Suppressor macrophage (primary cell): ENCODE results near the gene CLDN18.

Source experiments
- DNase-seq, 4 experiments: peaks; one replicate each; pipeline ENCODE4 v3.0.0-alpha.2; 2020 to 2022
- total RNA-seq, 17 experiments: gene quantifications; one replicate each; lab custom pipeline; 2026; ENCODE audit warnings: mixed read lengths in 6 of 17, inconsistent platforms in 3 of 17; lab: John Stamatoyannopoulos, UW

CLDN18 gene
- total RNA-seq, result 0 to 2.0 (median 0) reads per million in 17 experiments

DNA sequence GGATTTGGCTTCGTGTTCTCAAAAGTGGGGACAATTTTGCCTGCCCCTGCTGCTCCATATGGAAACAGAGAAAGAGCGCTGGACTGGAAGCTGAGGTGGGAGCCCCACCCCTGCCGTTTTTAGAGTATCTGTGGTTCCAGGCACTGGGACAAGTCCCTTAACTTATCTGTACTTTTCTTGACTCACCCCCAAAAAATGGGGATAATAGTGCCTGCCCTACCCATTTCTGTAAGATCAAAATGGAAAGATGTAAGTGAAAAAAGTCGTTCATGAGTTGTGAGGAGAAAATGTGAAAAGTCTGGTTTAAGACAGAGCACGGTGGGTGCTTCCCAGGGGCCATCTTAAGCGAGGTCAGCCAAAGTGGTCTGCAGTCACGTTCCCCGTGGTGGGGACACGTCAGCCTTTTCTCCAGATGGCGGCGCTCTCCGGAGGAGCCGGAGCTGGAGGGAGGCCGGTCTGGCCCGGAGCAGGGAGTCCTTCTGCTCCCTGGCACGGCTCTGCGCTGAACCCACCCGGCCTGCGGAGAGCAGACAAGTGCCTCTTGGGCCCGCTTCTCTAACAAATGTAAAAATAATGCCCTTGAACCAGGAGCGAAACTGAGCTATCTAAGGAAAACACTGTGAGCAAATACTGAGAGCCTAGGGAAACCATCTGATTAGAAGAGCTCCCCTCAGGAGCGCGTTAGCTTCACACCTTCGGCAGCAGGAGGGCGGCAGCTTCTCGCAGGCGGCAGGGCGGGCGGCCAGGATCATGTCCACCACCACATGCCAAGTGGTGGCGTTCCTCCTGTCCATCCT, at the start of gene CLDN18:
CLDN18 (plus strand) TSS at position 690 of the 797 bp plus-strand sequence; CDS start at position 751, 61 bp downstream.
- no peak for DNase-seq

DNA sequence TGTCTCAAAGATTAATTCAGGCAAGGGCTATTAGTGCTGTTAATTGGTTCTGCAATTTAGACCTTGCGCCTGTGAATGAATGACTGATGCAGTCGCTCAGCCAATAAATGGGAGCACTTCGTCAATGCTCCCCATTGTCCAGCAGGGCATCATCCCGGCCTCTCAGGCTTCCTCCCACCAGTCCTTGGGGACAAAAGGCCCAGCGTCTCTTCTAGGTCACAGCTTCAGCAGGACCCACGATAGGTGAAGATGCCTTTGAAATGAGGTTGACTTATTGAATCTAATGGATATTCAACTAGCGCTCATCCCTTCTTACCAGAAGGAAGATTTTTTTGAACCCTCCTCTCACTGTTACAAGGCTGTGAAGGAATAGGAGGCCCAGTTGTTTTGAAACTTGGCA, 47.7 kb upstream of the CLDN18 start:
- DNase-seq, result no peak

DNA sequence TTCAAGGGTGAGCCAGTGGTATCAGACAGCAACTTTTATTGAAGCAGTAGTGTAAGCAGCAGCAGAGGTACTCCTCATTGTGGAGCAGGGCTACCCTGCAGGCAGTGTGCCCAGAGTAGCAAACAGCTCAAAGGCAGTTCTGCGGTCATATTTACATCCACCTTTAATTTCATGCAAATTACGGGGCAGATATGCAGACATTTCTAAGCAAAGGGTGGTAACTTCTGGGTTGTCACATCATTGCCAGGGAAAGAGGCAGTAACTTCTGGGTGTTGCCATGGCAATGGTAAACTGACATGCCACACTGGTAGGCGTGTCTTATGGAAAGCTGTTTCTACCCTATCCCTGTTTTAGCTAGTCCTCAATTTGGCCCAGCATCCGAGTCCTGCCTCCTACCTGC, 46.5 kb upstream of the CLDN18 start:
- DNase-seq, result no peak

DNA sequence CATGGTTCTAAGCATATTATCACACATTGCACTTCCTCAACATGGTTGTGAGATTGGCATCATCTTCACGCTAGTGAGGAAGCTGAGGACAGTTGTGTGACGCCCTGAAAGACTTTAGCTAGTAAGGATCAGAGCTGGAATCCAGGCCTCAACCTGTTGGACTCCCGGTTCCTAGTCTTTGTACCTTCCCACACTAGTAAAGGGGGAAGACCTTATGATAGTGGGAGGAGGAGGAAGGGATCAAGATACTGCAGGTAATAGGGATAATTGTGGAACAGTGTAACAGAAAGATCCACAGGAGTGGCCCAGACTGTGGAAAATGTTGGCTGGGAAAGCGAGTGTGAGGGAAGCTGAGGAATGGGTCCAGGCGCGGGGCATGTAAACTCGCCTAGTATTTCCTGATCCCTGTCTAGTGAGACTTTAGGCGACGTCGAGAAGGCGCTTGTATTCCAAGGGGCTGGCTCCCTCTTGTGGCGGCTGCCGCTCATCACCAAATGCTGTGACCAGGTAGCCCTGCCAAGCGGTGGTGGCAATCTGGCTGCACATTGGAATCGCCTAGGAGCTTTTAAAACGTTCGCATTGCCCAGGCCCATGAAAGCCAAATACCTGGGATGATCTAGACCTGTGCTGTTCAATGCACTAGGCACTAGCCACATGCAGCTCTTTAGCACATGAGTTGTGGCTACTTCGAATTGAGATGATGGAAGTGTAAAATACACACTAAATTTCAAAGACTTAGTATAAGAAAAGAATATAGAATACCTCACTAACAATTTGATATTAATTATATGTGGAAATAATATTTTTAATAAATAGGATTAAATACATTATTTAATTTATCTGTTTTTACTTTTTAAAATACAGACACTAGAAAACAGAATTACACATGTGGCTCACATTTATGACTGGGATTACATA, 38.8 kb upstream of the CLDN18 start:
- peak; percentile 62 to 82 (median 74) for DNase-seq

DNA sequence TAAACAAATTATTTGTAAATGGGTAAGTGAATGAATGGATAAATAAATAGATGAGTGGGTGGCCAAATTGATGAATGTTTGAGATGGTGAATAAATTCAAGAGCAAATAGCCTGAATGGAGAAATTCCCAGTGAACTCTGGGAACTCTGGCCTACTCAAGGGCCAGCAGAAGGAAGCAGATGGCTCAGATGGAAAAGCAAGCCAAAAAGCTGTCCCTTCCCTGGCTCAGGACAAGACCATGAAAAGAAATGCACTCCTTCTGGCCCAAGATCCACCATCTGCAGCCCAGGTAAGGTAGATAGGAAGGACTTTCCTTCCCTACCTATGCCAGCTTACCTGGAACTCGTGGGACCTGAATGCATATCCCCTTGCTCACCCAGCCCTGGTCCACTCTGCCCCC, 37.6 kb upstream of the CLDN18 start:
- DNase-seq, result no peak

DNA sequence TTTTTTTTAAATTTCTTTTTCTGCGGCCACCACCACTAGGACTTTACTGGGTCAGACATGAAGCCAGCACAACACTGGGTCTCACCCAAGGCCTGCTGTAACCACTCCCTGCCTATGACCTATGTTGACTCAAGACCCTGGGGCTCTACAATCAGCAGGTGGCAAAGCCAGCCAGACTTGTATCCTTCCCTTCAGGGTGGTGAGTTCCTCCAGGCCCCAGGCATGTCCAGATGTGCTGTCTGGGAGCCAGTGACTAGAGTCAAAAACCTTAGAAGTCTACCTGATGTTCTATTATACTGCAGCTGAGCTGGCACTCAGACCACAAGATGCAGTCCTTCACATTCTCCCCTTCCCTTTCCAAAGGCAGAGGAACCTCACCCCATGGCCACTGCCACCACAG, 31.6 kb upstream of the CLDN18 start:
- DNase-seq, result no peak

DNA sequence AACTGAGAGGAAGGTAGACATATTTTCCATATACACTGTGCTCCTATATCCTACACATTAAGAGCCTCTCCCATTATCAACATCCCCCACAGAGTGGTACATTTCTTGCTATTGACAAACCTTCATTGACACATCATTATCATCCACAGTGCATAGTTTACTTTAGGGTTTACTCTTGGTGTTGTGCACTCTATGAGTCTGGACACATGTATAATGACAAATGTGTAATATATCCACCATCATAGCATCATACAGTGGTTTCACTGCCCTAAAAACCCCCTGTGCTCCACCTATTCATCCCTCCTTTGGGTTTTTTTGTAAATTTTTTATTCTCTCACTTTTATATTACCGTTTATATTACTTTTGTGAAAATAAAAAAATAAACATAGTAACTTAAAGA, 22.2 kb upstream of the CLDN18 start:
- no peak for DNase-seq

DNA sequence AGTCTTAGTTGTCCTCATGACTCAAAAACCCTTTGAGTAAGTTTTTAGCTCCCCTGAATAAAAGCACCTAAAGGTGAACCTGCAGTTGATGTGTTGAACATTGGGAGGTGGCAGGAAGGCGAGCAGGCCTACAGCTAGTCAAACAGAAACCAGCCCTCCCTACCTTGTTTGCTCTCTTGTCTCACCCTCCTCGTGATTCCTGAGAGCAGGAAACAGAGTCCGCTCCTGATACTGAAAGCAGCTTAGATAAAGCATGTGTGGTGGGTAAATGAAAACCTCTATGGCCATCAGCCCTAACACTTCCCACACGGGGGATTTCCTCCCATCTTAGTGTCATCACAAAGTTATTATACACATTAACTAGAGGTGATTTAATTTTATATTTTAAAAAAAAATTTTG, 21.8 kb upstream of the CLDN18 start:
- no peak for DNase-seq

DNA sequence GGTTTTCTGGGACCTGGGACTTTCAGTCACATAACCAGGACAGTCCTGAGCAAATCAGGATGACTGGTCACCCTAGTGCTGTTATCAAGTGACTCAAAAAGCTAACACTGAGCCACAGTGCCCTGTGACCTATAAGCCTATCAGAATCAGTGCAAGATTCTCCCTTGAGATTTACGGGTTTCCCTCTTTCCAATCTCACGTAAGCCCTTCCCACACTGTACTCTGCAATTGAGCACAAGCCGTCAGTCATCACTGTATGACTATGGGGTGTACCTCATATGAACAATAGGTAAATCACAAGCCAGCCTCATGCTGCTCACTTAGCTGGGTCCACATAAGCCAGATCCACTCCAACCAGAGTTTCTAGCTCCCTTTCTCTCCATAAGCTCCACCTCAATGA, 21.0 kb upstream of the CLDN18 start:
- no peak for DNase-seq

DNA sequence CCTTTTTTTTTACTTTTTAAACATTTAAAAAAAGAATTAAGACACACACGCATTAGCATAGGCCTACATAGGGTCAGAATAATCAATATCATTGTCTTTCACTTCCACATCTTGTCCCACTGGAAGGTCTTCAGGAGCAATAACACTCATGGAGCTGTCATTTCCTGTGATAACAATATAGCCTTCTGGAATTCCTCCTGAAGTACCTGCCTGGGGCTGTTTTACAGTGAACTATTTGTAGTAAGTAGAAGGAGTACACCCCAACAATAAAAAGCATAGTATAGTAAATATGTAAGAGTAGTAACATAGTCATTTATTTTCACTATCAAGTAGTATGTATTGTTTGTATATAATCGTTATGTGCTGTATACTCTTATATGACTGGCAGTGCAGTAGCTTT, 19.5 kb upstream of the CLDN18 start:
- no peak for DNase-seq

DNA sequence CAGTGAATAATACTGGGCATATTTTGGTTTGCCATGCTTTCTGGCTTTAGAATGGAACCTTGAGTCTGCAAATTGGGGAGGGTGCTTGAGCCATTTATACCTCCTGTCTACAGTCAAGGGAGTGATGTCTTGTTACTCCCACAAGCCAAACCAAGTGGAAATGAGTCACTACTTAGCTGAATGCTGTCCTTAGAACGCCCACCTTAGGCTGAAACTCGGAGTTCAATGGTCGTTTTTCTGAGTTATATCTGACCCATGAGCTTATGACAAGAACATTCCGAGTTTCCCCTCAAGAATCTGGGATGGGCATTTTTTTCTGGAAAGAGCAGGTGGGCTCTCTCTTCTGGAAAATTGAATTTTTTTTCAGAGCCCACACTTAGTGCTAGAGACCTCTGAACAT, 17.4 kb upstream of the CLDN18 start:
- peak in 2 of 4 experiments; percentile 3 to 13 for DNase-seq

DNA sequence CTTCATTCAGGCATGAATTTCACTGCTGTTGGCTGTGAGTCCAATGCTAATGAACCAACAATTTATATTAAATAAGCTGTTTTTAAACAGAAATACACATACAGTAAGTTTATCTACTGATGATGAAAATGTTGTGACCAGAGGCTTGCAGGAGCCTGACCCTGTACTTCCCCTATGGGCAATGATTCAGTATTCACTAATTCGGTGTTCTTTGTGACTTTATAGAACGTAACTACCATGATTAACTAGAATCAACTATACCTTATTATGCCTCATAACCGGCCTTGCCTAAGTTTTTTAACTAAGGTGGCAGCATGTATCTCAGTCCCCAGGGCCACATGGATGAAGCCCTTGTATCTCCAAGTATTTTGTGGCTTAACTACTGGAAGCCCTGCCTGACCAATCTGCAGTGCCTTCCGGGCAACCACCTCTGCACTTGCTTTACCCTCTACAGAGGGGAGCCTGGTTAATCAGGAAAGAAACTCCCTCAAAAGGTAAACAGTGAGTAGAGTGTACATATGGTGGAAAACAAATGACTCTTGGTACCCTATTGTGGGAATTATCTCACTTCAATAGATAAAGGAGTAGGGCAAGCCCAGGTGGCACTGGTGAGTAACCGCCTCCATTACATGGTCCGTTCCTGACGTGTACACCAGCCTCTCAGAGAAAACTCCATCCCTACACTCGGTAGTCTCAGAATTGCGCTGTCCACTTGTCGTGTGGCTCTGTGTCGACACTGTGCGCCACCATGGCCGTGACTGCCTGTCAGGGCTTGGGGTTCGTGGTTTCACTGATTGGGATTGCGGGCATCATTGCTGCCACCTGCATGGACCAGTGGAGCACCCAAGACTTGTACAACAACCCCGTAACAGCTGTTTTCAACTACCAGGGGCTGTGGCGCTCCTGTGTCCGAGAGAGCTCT, 11.6 kb upstream of the CLDN18 start:
- no peak for DNase-seq

DNA sequence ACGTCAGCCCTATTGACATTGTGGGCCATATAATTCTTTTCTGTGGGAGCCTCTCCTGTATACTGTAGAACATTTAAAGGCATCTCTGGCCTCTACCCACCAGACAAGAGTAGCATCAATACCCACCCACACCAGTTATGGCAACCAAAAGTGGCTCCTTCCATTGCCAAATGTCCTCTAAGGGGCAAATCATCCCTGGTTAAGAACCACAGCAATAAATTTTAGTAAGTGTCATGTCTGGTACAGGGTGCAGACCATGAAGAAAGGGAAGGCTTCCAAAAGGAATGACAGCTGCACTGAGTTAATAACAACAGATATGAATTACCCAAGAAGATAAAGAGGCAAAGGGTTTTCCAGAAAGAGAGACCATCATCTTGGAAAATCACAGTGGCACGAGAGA, 6.9 kb upstream of the CLDN18 start:
- DNase-seq, result no peak

DNA sequence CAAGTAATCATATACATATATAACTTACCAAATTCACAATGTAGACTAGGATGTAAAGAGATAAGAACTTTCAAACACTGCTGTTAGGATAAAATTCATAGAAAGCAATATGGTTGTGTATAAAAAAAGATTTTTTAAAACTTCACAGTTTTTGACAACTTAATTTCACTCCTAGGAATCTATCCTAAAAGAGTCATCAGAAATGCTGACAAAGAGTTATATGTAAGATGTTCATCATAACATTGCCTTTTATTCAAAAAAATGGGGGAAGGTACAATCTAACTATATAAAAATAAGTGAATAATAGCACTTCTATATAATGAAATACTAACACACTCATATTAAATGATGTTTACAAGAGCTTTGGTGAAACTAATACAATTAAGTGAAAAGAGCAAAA, 4.3 kb upstream of the CLDN18 start:
- no peak for DNase-seq

DNA sequence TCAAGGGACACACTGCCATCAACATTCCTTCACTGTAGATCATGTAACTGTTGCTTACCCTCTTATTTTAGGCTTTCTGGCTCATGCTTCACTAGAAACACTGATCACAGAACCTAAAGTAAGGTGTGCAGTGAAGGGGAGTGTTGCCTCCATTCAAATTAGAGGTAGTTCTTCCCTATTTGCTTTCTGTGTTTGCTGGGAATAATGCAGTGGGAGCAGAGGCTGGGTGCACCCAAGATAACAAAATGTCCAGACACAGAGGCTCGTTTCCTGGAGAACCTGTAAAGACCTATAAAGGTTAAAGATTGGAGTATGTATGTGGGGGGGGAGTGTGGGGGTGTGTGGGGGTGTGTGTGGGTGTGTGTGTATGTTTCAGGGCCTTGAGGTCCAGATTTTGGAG, 2.1 kb upstream of the CLDN18 start:
- DNase-seq, result no peak

DNA sequence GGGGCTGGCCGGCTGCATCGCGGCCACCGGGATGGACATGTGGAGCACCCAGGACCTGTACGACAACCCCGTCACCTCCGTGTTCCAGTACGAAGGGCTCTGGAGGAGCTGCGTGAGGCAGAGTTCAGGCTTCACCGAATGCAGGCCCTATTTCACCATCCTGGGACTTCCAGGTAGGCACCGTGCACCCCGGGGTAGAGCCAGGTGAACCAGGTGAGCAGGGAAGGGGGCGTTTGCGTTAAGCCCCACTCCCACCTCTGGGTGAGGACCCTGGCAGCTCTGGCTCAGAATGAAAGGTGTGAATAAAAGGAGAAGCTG, 267 bp downstream of the CLDN18 start:
- no peak for DNase-seq

DNA sequence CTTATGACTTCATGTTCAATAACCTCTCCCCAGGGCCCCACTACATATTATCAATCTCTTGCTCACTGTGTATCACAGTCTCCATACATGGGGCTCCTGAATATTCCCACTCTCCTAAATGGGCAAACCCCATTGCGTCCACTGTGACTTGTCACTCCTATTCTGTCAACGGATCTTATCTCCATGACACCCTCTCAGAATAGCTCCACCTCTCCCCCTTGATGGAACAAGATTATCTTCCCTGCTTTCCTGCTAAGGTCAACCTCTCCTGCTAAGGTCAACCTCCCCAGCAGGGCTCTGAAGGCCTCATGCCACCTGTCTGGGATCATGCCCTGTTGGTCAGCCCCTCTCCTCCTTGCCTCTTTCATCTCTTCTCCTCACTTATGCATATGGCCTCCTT, 1.8 kb downstream of the CLDN18 start:
- no peak for DNase-seq

DNA sequence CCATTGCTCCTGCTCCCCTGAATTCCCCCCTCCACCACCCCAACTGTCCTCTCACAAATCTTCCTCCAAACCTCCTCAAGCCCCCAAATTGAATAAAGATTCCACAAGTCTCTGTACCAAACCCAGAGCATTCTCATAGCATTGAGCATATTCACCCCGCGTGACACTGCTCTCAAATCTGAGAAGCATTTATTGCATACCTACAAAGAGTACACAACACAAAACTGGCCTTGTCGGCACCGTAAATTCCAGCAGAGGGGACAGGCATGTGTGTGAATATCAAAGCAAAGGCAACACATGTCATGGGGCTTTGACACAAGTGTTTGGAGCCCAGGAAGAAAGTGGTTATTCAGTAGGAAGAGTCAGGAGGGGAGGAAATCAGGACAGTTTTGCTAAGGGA, 2.6 kb downstream of the CLDN18 start:
- no peak for DNase-seq

DNA sequence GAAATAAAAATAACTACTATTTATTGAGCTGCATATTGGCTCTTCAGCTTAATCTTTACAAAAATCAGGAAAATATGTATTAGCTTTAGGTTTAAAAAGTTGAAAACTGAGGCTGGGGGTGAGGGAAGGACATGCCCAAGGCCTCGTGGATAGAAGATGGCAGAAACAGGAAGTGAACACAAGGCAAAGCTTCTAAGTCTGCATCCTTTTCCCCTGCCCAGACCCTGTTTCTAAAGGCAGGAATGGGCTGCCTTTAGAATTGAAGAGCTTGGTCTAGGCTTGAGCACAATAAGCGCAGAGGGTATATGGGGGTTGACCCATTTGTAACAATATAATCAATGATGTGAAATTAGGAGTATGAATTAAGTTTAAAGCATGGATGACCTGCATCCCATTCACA, 6.1 kb downstream of the CLDN18 start:
- DNase-seq, result no peak

DNA sequence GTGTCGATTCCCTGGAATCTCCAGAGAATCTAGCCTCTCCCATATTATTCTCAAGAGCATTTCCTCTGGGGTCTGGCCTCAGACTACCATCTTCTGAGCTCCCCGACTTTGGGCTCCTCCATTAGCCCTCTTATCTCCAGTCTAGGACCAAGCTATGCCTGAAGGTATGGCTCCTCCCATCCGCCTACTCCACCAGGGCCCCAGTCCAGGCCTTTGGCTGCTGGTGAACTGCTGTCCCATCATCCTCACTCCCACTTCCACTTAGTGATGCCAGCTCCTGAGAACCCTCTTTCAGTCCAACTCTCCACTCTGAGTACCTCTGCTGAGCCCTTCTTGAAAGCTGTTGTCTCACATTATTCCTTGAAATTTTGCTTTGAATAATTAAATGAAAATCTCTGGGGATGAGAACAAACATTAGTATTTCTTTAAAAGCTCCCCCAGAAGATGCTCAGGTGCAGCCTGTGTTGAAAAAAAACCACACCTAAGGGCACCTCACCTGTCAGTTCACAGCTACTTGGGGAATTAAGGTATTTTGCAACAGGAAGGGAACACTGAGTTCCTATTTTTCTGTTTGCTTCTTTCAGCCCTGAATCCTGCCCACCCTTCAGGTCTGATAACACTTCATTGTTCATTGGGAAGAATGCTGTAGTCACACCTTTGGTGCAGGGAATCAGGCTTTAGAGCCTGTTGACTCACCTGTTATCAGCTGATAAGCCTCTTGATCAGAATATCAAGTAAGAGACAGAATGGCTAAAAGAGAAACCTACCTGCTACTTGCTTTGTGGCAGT, 9.5 kb downstream of the CLDN18 start:
- DNase-seq, result no peak

DNA sequence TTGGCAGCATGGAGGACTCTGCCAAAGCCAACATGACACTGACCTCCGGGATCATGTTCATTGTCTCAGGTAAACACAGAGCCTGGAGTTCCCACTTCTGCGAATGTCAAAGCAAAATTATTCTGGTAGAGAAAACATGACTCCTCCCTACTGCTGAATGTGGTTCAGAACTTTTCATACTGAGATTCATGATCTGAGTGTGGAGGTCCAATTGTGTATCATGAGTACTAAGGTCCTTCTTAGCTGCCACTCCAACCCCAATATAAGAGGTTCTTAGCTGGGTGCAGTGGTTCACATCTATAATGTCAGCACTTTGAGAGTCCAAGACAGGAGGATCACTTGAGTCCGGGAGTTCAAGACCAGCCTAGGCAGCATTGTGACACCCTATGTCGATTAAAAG, 13.8 kb downstream of the CLDN18 start:
- DNase-seq, result no peak

DNA sequence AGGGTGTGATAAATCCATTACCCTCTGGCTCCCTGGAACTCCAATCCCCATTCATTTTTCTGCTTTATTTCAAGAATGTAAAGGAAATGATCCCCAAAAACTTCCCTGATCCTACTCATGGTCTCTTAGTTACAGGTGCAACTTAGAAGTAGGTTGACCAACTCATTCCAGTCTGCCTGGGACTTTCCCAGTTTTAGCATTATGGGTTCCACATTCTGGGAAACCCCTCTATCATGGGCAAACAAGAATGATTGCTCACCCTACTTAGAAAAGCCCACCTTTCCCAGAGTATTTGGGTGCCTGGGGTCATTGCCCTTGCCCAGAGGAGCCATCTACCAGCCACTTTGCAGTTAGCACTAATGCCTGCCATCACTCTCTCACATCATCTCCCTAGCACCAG, 15.6 kb downstream of the CLDN18 start:
- DNase-seq, result no peak
